Endodermal cell (in vitro differentiated cells): ENCODE data around the gene ZNF580. TPM values are rescaled to one million over a fixed set of nuclear protein-coding genes. Genes with fewer than 3 reads are reported as not detected.
A peak's percentile ranks its signal among the peaks of the same experiment; 100 is the strongest.

Source experiments
- DNase-seq: peaks from one replicate; pipeline ENCODE4 v3.0.0-alpha.2; 2017
- H3K27ac ChIP-seq: 2 replicates; pipeline ENCODE4 v1.5.1; 2013; ENCODE audit warnings: mild to moderate bottlenecking, low read depth, low read length, moderate library complexity
- H3K27me3 ChIP-seq: 2 replicates; pipeline ENCODE4 v1.6.1; 2013; ENCODE audit warnings: mild to moderate bottlenecking, low read length, moderate library complexity; ENCODE audit not compliant: insufficient read depth, control insufficient read depth, poor library complexity, severe bottlenecking
- H3K36me3 ChIP-seq: 2 replicates; pipeline ENCODE4 v1.7.0; 2013; ENCODE audit warnings: mild to moderate bottlenecking, low read length, moderate library complexity; ENCODE audit not compliant: control insufficient read depth, insufficient read depth
- H3K4me1 ChIP-seq: one replicate; pipeline ENCODE4 v1.7.0; 2013; ENCODE audit warnings: low read length; ENCODE audit not compliant: control insufficient read depth, insufficient read depth
- H3K4me3 ChIP-seq: 2 replicates; pipeline ENCODE4 v1.5.1; 2013; ENCODE audit warnings: mild to moderate bottlenecking, low read length, moderate library complexity
- H3K9ac ChIP-seq: 2 replicates; pipeline ENCODE4 v1.6.1; 2013; ENCODE audit warnings: mild to moderate bottlenecking, low read length, moderate library complexity; ENCODE audit not compliant: poor library complexity, severe bottlenecking; ENCODE audit errors: extremely low read depth
- H3K9me3 ChIP-seq: 2 replicates; pipeline ENCODE4 v1.6.1; 2013; ENCODE audit warnings: mild to moderate bottlenecking, low read length, moderate library complexity; ENCODE audit not compliant: control insufficient read depth
- H3K27ac Mint-ChIP-seq: 2 replicates; pipeline ENCODE4 v1.8.0; 2020; ENCODE audit warnings: mixed read lengths
- H3K27me3 Mint-ChIP-seq: 2 replicates; pipeline ENCODE4 v1.8.0; 2021; ENCODE audit warnings: mild to moderate bottlenecking, mixed read lengths; ENCODE audit not compliant: insufficient read depth
- H3K36me3 Mint-ChIP-seq: 2 replicates; pipeline ENCODE4 v1.8.0; 2020; ENCODE audit warnings: low read depth, mixed read lengths
- H3K4me1 Mint-ChIP-seq: 2 replicates; pipeline ENCODE4 v1.8.0; 2020; ENCODE audit warnings: mixed read lengths
- H3K4me3 Mint-ChIP-seq: 2 replicates; pipeline ENCODE4 v1.8.0; 2020; ENCODE audit warnings: mild to moderate bottlenecking, moderate library complexity, mixed read lengths
- H3K9me3 Mint-ChIP-seq: 2 replicates; pipeline ENCODE4 v1.8.0; 2020; ENCODE audit warnings: mild to moderate bottlenecking, mixed read lengths
- WGBS, 2 experiments: methylation state at CpG; one replicate each; pipeline versions ENCODE4 v1.1.5 to v1.1.7; 2013; ENCODE audit warnings: missing lambda C conversion rate in 2 of 2, mixed read lengths in 1 of 2; ENCODE audit not compliant: insufficient coverage in 1 of 2, insufficient read length in 1 of 2; 5-methylcytosine and 5-hydroxymethylcytosine counted together
- total RNA-seq, 2 donors: library from RNA; stranded (reverse); fragmentation: NEBNext Ultra II Directional in 1 of 2; extraction: Animal tissue kit (Norgen Biotek cat#: 25700) in 1 of 2; gene quantifications; 2 replicates in 1 of 2; 3 replicates in 1 of 2; pipeline ENCODE4 v1.2.1, GENCODE V29; 2021
- TF ChIP-seq, protein P1 (sequence below): fragments of 200-600 bp; sonication (generic); conservative IDR thresholded peaks from 2 replicates; pipeline ENCODE4 v1.5.0; 2021; ENCODE audit warnings: antibody characterized with exemption, mild to moderate bottlenecking

ZNF580 gene
- total RNA-seq, 2 donors from 2014 or later, result 27.3 to 38.6 TPM

DNA sequence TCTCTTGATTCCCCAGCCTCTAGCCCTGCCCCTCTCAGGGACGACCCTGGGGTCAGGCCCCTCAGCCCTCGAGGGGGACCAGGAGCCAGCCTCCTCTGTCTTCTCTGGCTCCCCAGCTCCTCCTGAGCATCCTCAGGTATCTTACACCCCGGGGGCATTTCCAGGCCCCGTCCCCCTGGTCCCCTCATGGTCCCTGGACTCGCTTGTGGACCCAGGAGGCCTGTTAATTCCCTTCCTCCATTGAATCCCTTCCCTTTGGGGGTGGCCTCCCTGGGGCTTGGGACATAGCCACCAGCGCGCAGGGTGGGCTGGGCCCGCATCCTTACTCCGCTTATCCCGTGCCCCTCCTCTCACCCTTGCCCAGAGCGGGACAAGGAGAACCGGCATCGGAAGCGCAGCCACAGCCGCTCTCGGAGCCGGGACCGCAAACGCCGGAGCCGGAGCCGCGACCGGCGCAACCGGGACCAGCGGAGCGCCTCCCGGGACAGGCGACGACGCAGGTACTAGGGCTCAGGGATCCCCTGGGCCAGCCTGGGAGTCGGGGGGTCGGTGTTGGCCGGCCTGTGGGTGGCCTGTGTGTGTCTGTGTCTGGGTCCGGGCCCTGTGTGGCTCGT lies 18.2 kb downstream of the ZNF580 start:
- H3K27me3 Mint-ChIP-seq, result no peaks in the 10 kb centered on the region
- peaks cover 41% of the 10 kb centered on the region for H3K36me3 ChIP-seq
- H3K27ac ChIP-seq, result no peak overlapping the region
- H3K4me1 Mint-ChIP-seq, result peaks cover 22% of the 10 kb centered on the region
- peak overlapping the region; percentile 68 for H3K27ac Mint-ChIP-seq
- peaks cover 39% of the 10 kb centered on the region for H3K36me3 Mint-ChIP-seq
- no peak for DNase-seq
- H3K9me3 Mint-ChIP-seq, result no peaks in the 10 kb centered on the region
- 95% methylated on average over 31 to 37 of the region's 37 CpGs for WGBS, 2 experiments
- H3K27me3 ChIP-seq, result no peaks in the 10 kb centered on the region
- H3K9ac ChIP-seq, result no peak overlapping the region
- H3K4me1 ChIP-seq, result peaks cover 5% of the 10 kb centered on the region
- TF ChIP-seq, protein P1, sequence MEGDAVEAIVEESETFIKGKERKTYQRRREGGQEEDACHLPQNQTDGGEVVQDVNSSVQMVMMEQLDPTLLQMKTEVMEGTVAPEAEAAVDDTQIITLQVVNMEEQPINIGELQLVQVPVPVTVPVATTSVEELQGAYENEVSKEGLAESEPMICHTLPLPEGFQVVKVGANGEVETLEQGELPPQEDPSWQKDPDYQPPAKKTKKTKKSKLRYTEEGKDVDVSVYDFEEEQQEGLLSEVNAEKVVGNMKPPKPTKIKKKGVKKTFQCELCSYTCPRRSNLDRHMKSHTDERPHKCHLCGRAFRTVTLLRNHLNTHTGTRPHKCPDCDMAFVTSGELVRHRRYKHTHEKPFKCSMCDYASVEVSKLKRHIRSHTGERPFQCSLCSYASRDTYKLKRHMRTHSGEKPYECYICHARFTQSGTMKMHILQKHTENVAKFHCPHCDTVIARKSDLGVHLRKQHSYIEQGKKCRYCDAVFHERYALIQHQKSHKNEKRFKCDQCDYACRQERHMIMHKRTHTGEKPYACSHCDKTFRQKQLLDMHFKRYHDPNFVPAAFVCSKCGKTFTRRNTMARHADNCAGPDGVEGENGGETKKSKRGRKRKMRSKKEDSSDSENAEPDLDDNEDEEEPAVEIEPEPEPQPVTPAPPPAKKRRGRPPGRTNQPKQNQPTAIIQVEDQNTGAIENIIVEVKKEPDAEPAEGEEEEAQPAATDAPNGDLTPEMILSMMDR, result no peak
- no peak overlapping the region for H3K4me3 ChIP-seq
- H3K4me3 Mint-ChIP-seq, result no peak overlapping the region
- no peaks in the 10 kb centered on the region for H3K9me3 ChIP-seq

DNA sequence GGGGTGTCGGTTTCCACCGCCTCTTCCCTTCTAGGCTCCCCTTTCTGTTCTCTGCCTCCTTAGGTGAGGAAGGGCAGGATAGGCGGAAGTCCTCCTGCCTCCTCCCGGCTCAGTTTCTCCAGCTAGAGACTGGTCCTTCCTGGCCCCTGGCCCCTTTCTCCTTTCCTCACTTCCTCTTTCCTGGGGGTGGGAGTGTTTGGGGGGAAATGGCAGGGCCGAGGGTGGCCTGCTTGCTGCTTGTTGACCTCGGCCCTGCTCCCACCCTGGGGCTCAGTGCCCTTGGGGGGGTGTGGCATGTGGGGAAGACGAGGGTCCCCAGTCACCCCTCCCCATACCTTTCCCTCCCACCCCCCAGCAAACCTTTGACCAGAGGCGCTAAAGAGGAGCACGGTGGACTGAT lies 19.0 kb downstream of the ZNF580 start:
- WGBS, 2 experiments, result 94 to 100% methylated on average over 2 to 7 of the region's 9 CpGs
- no peak overlapping the region for H3K27ac ChIP-seq
- H3K27me3 ChIP-seq, result no peaks in the 10 kb centered on the region
- no peaks in the 10 kb centered on the region for H3K9me3 ChIP-seq
- DNase-seq, result no peak
- peaks cover 22% of the 10 kb centered on the region for H3K4me1 Mint-ChIP-seq
- H3K9me3 Mint-ChIP-seq, result no peaks in the 10 kb centered on the region
- H3K36me3 ChIP-seq, result peaks cover 49% of the 10 kb centered on the region
- no peak overlapping the region for H3K4me3 ChIP-seq
- H3K4me1 ChIP-seq, result peaks cover 5% of the 10 kb centered on the region
- peak overlapping the region; percentile 68 for H3K27ac Mint-ChIP-seq
- TF ChIP-seq, protein P1, result no peak
- no peak overlapping the region for H3K9ac ChIP-seq
- no peaks in the 10 kb centered on the region for H3K27me3 Mint-ChIP-seq
- H3K36me3 Mint-ChIP-seq, result peaks cover 48% of the 10 kb centered on the region
- no peak overlapping the region for H3K4me3 Mint-ChIP-seq

DNA sequence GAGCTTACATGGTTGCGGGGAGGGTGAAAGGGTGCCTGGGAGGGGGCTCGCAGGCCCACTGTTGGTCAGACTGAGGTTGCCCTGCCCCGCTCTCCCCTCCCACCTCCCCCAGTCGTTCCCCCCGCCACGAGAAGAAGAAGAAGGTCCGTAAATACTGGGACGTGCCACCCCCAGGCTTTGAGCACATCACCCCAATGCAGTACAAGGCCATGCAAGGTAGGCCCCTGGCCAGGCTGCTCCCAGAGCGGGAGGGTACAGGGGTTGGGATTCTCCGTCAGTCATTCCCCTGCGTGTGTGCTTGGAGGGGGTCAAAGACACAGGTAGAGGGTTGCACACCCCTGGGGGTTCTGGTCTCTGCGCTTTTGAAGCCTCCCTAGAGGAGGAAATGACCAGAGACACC lies 19.6 kb downstream of the ZNF580 start:
- WGBS, 2 experiments, result 81 to 98% methylated on average over 3 to 8 of the region's 12 CpGs
- Histone ChIP-seq H3K4me1 (peaks cover 5% of the 10 kb centered on the region), H3K9me3 (no peaks in the 10 kb centered on the region), H3K9ac (no peak overlapping the region), H3K27ac (no peak overlapping the region), H3K36me3 (peaks cover 52% of the 10 kb centered on the region), H3K27me3 (no peaks in the 10 kb centered on the region), H3K4me3 (no peak overlapping the region)
- no peak overlapping the region for H3K4me3 Mint-ChIP-seq
- peak overlapping the region; percentile 35 for H3K27ac Mint-ChIP-seq
- peaks cover 22% of the 10 kb centered on the region for H3K4me1 Mint-ChIP-seq
- no peak for DNase-seq
- H3K36me3 Mint-ChIP-seq, result peaks cover 50% of the 10 kb centered on the region
- TF ChIP-seq, protein P1, result no peak
- no peaks in the 10 kb centered on the region for H3K9me3 Mint-ChIP-seq
- H3K27me3 Mint-ChIP-seq, result no peaks in the 10 kb centered on the region
